Vagina (tissue), 2 donors: Measurements from ENCODE around the gene SETD3.

Experiments used
- CTCF ChIP-seq, 3 experiments: fragments of 450-650 bp in 2 of 3; fragments of 200-600 bp in 1 of 3; sonication (generic) in 1 of 3; IDR thresholded peaks; one replicate each; pipeline ENCODE4 v1.5.1; 2017 to 2019; ENCODE audit warnings: antibody characterized with exemption in 3 of 3, mild to moderate bottlenecking in 2 of 3, moderate library complexity in 2 of 3
- POLR2A ChIP-seq, 2 donors: fragments of 450-650 bp; IDR thresholded peaks; one replicate each; pipeline ENCODE4 v1.6.1; 2017; ENCODE audit warnings: antibody characterized with exemption in 2 of 2, mild to moderate bottlenecking in 2 of 2, moderate library complexity in 2 of 2

- no peak for TF ChIP-seq CTCF (IDR thresholded peaks at IDR 0.05)
- no peak for TF ChIP-seq POLR2A (IDR thresholded peaks at IDR 0.05)
Measured at GRCh38 chr14:99516871-99517642, 36.4 kb upstream of the SETD3 start.
